CD4-positive, alpha-beta T cell (primary cell): Measurements from ENCODE around the gene PRRT3. TPM values are rescaled to one million over a fixed set of nuclear protein-coding genes. Genes with fewer than 3 reads are reported as not detected.

Source experiments
- ATAC-seq: fragments of 200-7000 bp; cut with Tn5 transposase; one replicate; pipeline ENCODE4 v1.10.0; 2022; ENCODE audit warnings: mild to moderate bottlenecking; ENCODE audit not compliant: poor library complexity
- CTCF ChIA-PET: fragments of 350-600 bp; sonication (Branson Sonifier 250); formaldehyde crosslinking; loops from one replicate; lab custom pipeline; 2021; ENCODE audit warnings: antibody characterized with exemption, inconsistent platforms; lab: Charles Lee
- POLR2A ChIA-PET: fragments of 350-600 bp; sonication (Branson Sonifier 250); formaldehyde crosslinking; loops from one replicate; lab custom pipeline; 2021; ENCODE audit warnings: antibody characterized with exemption, inconsistent platforms; lab: Charles Lee
- DNase-seq, 14 experiments: peaks; one replicate each; pipeline ENCODE4 v3.0.0-alpha.2; 2013 to 2020; ENCODE audit warnings: mixed read lengths in 2 of 14
- H3K27ac ChIP-seq, 2 donors: one replicate each; pipeline versions ENCODE4 v1.5.1 to v1.7.0; 2013; ENCODE audit warnings: low read length in 2 of 2, low read depth in 1 of 2, mild to moderate bottlenecking in 1 of 2
- H3K27me3 ChIP-seq, 2 experiments: 1 replicate in 1 of 2; 2 replicates in 1 of 2; pipeline versions ENCODE4 v1.6.1 to v1.7.0; 2013; ENCODE audit warnings: low read length in 2 of 2, control low read depth in 1 of 2, mild to moderate bottlenecking in 1 of 2, moderate library complexity in 1 of 2; ENCODE audit not compliant: insufficient read depth in 2 of 2, control insufficient read depth in 1 of 2
- H3K36me3 ChIP-seq: one replicate; pipeline ENCODE4 v1.6.1; 2013; ENCODE audit warnings: low read length, control low read depth; ENCODE audit not compliant: insufficient read depth
- H3K4me1 ChIP-seq: one replicate; pipeline ENCODE4 v1.6.1; 2013; ENCODE audit warnings: low read length, control low read depth; ENCODE audit not compliant: insufficient read depth
- H3K4me3 ChIP-seq: one replicate; pipeline ENCODE4 v1.5.1; 2013; ENCODE audit warnings: mild to moderate bottlenecking, low read length, moderate library complexity
- H3K9me3 ChIP-seq, 2 experiments: 1 replicate in 1 of 2; 2 replicates in 1 of 2; pipeline versions ENCODE4 v1.6.1 to v1.7.0; 2013; ENCODE audit warnings: low read length in 2 of 2, mild to moderate bottlenecking in 2 of 2, control low read depth in 1 of 2, moderate library complexity in 1 of 2; ENCODE audit not compliant: control insufficient read depth in 1 of 2, insufficient read depth in 1 of 2
- H3K27ac Mint-ChIP-seq: one replicate; pipeline ENCODE4 v1.8.0; 2020; ENCODE audit warnings: mixed read lengths
- H3K27me3 Mint-ChIP-seq: one replicate; pipeline ENCODE4 v1.8.0; 2021; ENCODE audit warnings: mixed read lengths
- H3K36me3 Mint-ChIP-seq: one replicate; pipeline ENCODE4 v1.8.0; 2021; ENCODE audit warnings: low read depth, mixed read lengths
- H3K4me1 Mint-ChIP-seq: one replicate; pipeline ENCODE4 v1.8.0; 2021; ENCODE audit warnings: low read depth, mixed read lengths
- H3K4me3 Mint-ChIP-seq: one replicate; pipeline ENCODE4 v1.8.0; 2020; ENCODE audit warnings: mild to moderate bottlenecking, mixed read lengths
- H3K9me3 Mint-ChIP-seq: one replicate; pipeline ENCODE4 v1.8.0; 2020; ENCODE audit warnings: mixed read lengths
- CTCF ChIP-seq: fragments of 200-600 bp; IDR thresholded peaks from one replicate; pipeline ENCODE4 v1.8.0; 2022; ENCODE audit warnings: antibody characterized with exemption, mild to moderate bottlenecking
- intact Hi-C, 2 experiments: fragments of 100-400 bp; cut with DNase I in 1 of 2; cut with micrococcal nuclease in 1 of 2; formaldehyde crosslinking; loops; one replicate each; pipeline versions ENCODE4 v1.15.1 to v1.9.0; 2023 to 2025; cut with DNase I, micrococcal nuclease
- total RNA-seq, 174 experiments: library from RNA in 2 of 174; stranded (reverse) in 2 of 174; gene quantifications; one replicate each; pipeline ENCODE4 v1.2.3 and lab custom pipeline; 2021 to 2026

The PRRT3 gene
- total RNA-seq, 2 experiments from 2014 or later: 6.3 to 8.3 TPM

GRCh38 chr3:9916346-9916733 lies 35.9 kb downstream of the PRRT3 start:
- CTCF ChIA-PET: no interaction called here
- Histone ChIP-seq H3K4me1 (peaks cover 37% of the 10 kb centered on the region), H3K4me3 (peak overlapping the region; percentile 9), H3K9me3 (no peaks in the 10 kb centered on the region), H3K36me3 (no peaks in the 10 kb centered on the region), H3K27me3 (no peaks in the 10 kb centered on the region), H3K27ac (no peak overlapping the region)
- intact Hi-C loops: no loop called here
- H3K27ac Mint-ChIP-seq: no peak overlapping the region
- POLR2A ChIA-PET: interaction anchor here (0.8 to 4.9 kb wide), 5 partner anchors 14 to 267 kb away, joined by 3 to 32 read pairs (median 4); partner anchors contain the start of genes ARPC4, CRELD1, IL17RE and JAGN1
- no peaks in the 10 kb centered on the region for H3K36me3 Mint-ChIP-seq
- H3K9me3 Mint-ChIP-seq: no peaks in the 10 kb centered on the region
- TF ChIP-seq CTCF: no peak
- peak overlapping the region; percentile 74 for H3K4me3 Mint-ChIP-seq
- H3K27me3 Mint-ChIP-seq: no peaks in the 10 kb centered on the region
- peaks cover 19% of the 10 kb centered on the region for H3K4me1 Mint-ChIP-seq
- DNase-seq (no peak), ATAC-seq (no peak)

- Histone ChIP-seq H3K4me3 (peak overlapping the region; percentile 51), H3K27ac (no peak overlapping the region), H3K9me3 (no peaks in the 10 kb centered on the region), H3K36me3 (no peaks in the 10 kb centered on the region), H3K27me3 (no peaks in the 10 kb centered on the region), H3K4me1 (peaks cover 37% of the 10 kb centered on the region)
- H3K9me3 Mint-ChIP-seq: no peaks in the 10 kb centered on the region
- peak overlapping the region; percentile 81 for H3K4me3 Mint-ChIP-seq
- H3K36me3 Mint-ChIP-seq: no peaks in the 10 kb centered on the region
- peak in 9 of 14 experiments; percentile 6 to 67 (median 29) for DNase-seq
- H3K27me3 Mint-ChIP-seq: no peaks in the 10 kb centered on the region
- H3K27ac Mint-ChIP-seq: no peak overlapping the region
- ChIA-PET POLR2A (interaction anchor here (0.7 to 4.9 kb wide), 7 partner anchors 13 to 266 kb away, joined by 3 to 32 read pairs (median 4); partner anchors contain the start of genes ARPC4, CRELD1, IL17RE and JAGN1), CTCF (interaction anchor here (1.0 kb wide), 1 partner anchor 17 kb away, joined by 3 read pairs; no protein-coding TSS in a partner anchor)
- ATAC-seq: peak; percentile 28
- intact Hi-C loops: no loop called here
- no peak for TF ChIP-seq CTCF
- H3K4me1 Mint-ChIP-seq: peaks cover 19% of the 10 kb centered on the region
These were observed 36.7 kb downstream of the PRRT3 start for GRCh38 chr3:9915254-9916141.

- CTCF ChIA-PET: no interaction called here
- Histone ChIP-seq H3K27me3 (no peaks in the 10 kb centered on the region), H3K4me3 (peak overlapping the region; percentile 25), H3K9me3 (no peaks in the 10 kb centered on the region), H3K4me1 (peaks cover 39% of the 10 kb centered on the region), H3K27ac (no peak overlapping the region), H3K36me3 (no peaks in the 10 kb centered on the region)
- no peak overlapping the region for H3K27ac Mint-ChIP-seq
- intact Hi-C loops: no loop called here
- peak overlapping the region; percentile 34 for H3K4me3 Mint-ChIP-seq
- DNase-seq (no peak), ATAC-seq (peak; percentile 42)
- POLR2A ChIA-PET: interaction anchor here (4.9 kb wide), 1 partner anchor 18 kb away, joined by 32 read pairs; the partner anchor contains the start of gene CRELD1
- H3K27me3 Mint-ChIP-seq: no peaks in the 10 kb centered on the region
- no peaks in the 10 kb centered on the region for H3K36me3 Mint-ChIP-seq
- H3K4me1 Mint-ChIP-seq: peaks cover 19% of the 10 kb centered on the region
- TF ChIP-seq CTCF: no peak
- no peaks in the 10 kb centered on the region for H3K9me3 Mint-ChIP-seq
These were observed 37.5 kb downstream of the PRRT3 start for GRCh38 chr3:9914559-9915253.
